ENCODE data around the gene CKAP2L.

GRCh38 chr2:112772322-112772721 is 7.9 kb upstream of the CKAP2L start:
- TF ChIP-seq POLR2AphosphoS5 (IDR thresholded peaks at IDR 0.05), result no peak
- TF ChIP-seq, protein P1, sequence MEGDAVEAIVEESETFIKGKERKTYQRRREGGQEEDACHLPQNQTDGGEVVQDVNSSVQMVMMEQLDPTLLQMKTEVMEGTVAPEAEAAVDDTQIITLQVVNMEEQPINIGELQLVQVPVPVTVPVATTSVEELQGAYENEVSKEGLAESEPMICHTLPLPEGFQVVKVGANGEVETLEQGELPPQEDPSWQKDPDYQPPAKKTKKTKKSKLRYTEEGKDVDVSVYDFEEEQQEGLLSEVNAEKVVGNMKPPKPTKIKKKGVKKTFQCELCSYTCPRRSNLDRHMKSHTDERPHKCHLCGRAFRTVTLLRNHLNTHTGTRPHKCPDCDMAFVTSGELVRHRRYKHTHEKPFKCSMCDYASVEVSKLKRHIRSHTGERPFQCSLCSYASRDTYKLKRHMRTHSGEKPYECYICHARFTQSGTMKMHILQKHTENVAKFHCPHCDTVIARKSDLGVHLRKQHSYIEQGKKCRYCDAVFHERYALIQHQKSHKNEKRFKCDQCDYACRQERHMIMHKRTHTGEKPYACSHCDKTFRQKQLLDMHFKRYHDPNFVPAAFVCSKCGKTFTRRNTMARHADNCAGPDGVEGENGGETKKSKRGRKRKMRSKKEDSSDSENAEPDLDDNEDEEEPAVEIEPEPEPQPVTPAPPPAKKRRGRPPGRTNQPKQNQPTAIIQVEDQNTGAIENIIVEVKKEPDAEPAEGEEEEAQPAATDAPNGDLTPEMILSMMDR (IDR thresholded peaks at IDR 0.05), result no peak

All from breast epithelium (tissue), 3 donors.